Measurements from ENCODE around the gene ENTPD7. TPM values are rescaled to one million over a fixed set of nuclear protein-coding genes. Genes with fewer than 3 reads are reported as not detected.

The ENTPD7 gene, protein sequence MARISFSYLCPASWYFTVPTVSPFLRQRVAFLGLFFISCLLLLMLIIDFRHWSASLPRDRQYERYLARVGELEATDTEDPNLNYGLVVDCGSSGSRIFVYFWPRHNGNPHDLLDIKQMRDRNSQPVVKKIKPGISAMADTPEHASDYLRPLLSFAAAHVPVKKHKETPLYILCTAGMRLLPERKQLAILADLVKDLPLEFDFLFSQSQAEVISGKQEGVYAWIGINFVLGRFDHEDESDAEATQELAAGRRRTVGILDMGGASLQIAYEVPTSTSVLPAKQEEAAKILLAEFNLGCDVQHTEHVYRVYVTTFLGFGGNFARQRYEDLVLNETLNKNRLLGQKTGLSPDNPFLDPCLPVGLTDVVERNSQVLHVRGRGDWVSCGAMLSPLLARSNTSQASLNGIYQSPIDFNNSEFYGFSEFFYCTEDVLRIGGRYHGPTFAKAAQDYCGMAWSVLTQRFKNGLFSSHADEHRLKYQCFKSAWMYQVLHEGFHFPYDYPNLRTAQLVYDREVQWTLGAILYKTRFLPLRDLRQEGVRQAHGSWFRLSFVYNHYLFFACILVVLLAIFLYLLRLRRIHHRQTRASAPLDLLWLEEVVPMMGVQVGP
- 1 to 10 TPM; 1.3 to 2.5 TPM for polyA plus RNA-seq

DNA sequence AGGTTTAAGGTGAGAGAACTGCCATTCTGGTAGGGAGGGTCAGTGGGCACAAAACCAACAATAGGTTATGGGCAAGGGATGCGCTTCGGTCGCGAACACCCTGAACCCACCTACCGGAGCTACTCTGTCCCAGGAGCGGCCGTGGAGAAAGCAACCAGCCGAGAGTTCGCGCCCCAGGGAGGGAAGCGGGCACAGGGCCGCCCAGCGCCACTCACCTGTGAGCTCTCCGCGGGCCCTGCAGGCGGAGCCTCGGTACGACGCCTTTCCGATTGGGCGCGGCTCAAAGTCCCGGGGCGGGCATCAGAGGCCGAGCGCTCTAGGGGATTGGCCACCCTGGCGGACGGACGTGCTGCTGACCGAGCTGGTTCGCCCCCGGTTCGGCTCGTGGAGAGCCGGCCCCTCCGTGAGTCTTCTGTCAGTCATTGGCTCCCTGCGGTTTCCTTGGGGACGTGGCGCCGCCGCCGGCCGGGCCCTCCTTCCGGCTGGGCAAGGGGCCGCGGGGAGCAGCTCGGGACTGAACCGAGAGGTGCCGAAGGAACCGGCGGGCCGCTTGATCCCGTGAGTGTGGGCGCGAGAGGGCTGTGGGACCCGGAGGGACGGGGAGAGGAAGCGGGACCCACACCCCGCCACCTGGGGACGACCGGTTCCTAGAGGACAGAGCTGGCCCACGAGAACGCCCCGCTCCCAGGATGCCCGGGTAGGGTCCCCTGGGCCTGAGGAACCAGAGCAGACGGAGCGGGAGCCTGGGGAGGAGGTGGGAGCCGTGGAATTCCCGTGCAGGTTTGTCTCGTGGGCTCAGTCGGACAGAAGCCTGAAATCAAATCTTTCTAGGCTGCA lies at the start of gene ENTPD7:
Gene ENTPD7, plus strand, starts transcription at position 479 of the 837 bp plus-strand sequence. CDS start 448 bp downstream, outside the sequence.
- Histone ChIP-seq H3K27me3 (ENCODE audit: control insufficient read depth in 1 of 2, insufficient read depth in 2 of 2, low read length in 2 of 2) (no peaks in the 10 kb centered on the region), H3K9me3 (ENCODE audit: control insufficient read depth in 2 of 2, insufficient read depth in 1 of 2, low read depth in 1 of 2, low read length in 1 of 2) (no peaks in the 10 kb centered on the region), H3K4me1 (ENCODE audit: control insufficient read depth in 2 of 2, insufficient read depth in 2 of 2, low read length in 1 of 2) (peaks cover 0 to 2% of the 10 kb centered on the region in 2 donors), H3K4me3 (ENCODE audit: low read depth in 1 of 2, low read length in 2 of 2) (peak within 1 kb of the TSS; percentile 79 to 92), H3K27ac (ENCODE audit: low read depth in 2 of 2, low read length in 1 of 2) (peak within 1 kb of the TSS; percentile 79 to 88), H3K36me3 (ENCODE audit: control insufficient read depth in 2 of 2, insufficient read depth in 2 of 2, low read length in 1 of 2) (peaks cover 0 to 2% of the 10 kb centered on the region in 2 donors)
- 0 to 1% methylated on average over 64 to 71 of the region's 71 CpGs for WGBS, 2 donors

DNA sequence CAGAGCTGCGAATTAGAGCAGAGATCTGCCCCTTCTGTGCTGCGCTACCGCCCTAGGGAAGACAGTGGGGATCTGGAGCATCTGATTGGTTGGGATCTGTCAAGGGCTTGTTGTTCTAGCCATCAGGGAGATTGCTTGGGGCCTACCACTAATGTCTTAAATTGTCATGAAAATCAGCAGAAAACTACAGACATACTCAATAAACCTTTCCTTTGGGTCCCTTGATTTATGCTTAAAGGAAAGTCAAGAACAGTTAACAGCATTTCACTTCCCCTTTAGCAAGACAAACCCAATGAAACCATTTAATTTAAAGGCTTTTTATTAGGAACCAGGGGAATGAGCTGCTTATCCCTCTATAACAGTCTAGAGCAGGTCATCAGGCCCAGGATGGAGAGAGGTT lies 49.1 kb upstream of the ENTPD7 start:
- Histone ChIP-seq H3K27ac (ENCODE audit: low read depth in 2 of 2, low read length in 1 of 2) (no peak overlapping the region), H3K36me3 (ENCODE audit: control insufficient read depth in 2 of 2, insufficient read depth in 2 of 2, low read length in 1 of 2) (peaks cover 17 to 24% of the 10 kb centered on the region in 2 donors), H3K4me1 (ENCODE audit: control insufficient read depth in 2 of 2, insufficient read depth in 2 of 2, low read length in 1 of 2) (no peaks in the 10 kb centered on the region), H3K4me3 (ENCODE audit: low read depth in 1 of 2, low read length in 2 of 2) (no peak overlapping the region), H3K9me3 (ENCODE audit: control insufficient read depth in 2 of 2, insufficient read depth in 1 of 2, low read depth in 1 of 2, low read length in 1 of 2) (no peaks in the 10 kb centered on the region), H3K27me3 (ENCODE audit: control insufficient read depth in 1 of 2, insufficient read depth in 2 of 2, low read length in 2 of 2) (no peaks in the 10 kb centered on the region)
- WGBS, 2 donors, result 92 to 96% methylated on average over 3 of the region's 3 CpGs

DNA sequence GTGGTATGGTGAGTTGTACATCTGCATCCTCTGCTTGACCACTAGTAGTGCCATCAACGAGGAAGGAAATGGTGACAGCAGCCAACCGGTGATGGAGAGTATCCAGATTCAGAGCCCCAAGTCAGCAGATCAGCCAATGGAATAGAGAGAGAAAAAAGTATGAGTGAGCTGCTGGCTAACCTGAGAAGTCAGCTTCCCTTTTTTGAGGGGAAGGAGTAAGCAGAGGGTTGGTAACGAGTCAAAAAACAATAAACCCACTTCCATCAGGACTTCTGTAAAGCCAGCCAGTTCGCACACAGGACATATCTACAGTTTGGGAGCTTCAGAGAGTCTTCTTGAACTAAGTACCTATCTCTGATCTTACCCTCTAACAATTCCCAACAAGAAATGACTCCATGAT lies 48.0 kb upstream of the ENTPD7 start:
- H3K27me3 ChIP-seq (ENCODE audit: control insufficient read depth in 1 of 2, insufficient read depth in 2 of 2, low read length in 2 of 2), result no peaks in the 10 kb centered on the region
- no peaks in the 10 kb centered on the region for H3K4me1 ChIP-seq (ENCODE audit: control insufficient read depth in 2 of 2, insufficient read depth in 2 of 2, low read length in 1 of 2)
- no peak overlapping the region for H3K4me3 ChIP-seq (ENCODE audit: low read depth in 1 of 2, low read length in 2 of 2)
- no peaks in the 10 kb centered on the region for H3K9me3 ChIP-seq (ENCODE audit: control insufficient read depth in 2 of 2, insufficient read depth in 1 of 2, low read depth in 1 of 2, low read length in 1 of 2)
- peaks cover 17 to 24% of the 10 kb centered on the region in 2 donors for H3K36me3 ChIP-seq (ENCODE audit: control insufficient read depth in 2 of 2, insufficient read depth in 2 of 2, low read length in 1 of 2)
- 73% methylated on average over 4 of the region's 4 CpGs for WGBS, 2 donors
- no peak overlapping the region for H3K27ac ChIP-seq (ENCODE audit: low read depth in 2 of 2, low read length in 1 of 2)

DNA sequence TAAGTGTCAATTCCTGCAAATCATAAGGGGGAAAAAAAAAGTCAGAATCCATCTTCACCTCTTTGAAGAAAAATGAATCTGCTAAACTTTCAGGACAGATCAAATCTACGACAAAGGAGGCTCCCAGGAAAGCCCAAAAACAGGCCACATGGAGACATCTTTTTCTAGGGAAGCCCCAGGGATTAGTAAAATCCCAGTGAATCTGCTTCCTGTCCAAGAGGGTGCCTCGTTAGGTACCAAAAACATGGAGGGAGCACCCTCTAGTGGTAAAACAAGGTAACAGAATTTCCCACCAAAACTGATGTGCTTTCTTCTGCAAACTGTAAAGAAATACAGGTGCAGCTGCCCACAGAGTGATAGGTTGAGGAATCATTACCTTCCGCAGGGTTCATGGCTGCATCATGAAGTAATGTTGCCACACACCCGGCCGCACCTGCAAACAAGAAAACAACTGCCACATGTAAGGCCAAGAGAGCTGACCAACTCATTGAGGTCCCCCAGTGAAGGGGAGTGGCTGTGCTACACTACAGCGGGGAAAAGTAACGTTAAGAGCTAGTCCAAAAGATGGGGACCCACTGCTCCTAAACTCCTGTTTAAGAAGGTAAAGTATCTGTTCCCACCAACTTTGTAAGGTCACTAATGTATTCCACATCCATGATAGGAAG lies 47.0 kb upstream of the ENTPD7 start:
- H3K4me1 ChIP-seq (ENCODE audit: control insufficient read depth in 2 of 2, insufficient read depth in 2 of 2, low read length in 1 of 2), result no peaks in the 10 kb centered on the region
- no peaks in the 10 kb centered on the region for H3K27me3 ChIP-seq (ENCODE audit: control insufficient read depth in 1 of 2, insufficient read depth in 2 of 2, low read length in 2 of 2)
- no peak overlapping the region for H3K4me3 ChIP-seq (ENCODE audit: low read depth in 1 of 2, low read length in 2 of 2)
- H3K36me3 ChIP-seq (ENCODE audit: control insufficient read depth in 2 of 2, insufficient read depth in 2 of 2, low read length in 1 of 2), result peaks cover 17 to 24% of the 10 kb centered on the region in 2 donors
- no peaks in the 10 kb centered on the region for H3K9me3 ChIP-seq (ENCODE audit: control insufficient read depth in 2 of 2, insufficient read depth in 1 of 2, low read depth in 1 of 2, low read length in 1 of 2)
- WGBS, 2 donors, result 32 to 34% methylated on average over 7 of the region's 7 CpGs
- H3K27ac ChIP-seq (ENCODE audit: low read depth in 2 of 2, low read length in 1 of 2), result no peak overlapping the region

DNA sequence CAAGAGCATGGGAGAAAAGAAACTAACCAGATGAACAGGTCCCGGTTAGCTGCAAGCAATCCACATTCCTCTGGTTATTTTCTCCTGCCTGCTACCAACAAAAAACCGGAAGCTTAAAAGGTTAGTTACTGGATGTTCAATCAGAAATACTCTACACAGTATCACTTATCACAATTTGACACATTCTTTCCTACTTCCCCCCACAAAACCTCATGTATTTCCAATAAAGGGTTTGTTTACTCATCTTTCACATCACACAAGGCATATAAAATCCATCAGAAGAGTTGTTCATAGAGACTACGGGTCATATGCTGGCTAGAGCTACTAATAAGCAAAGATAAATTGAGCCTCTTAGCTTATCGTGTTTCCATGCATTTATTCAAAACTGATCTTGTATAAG lies 43.9 kb upstream of the ENTPD7 start:
- 66 to 72% methylated on average over 4 of the region's 4 CpGs for WGBS, 2 donors
- no peaks in the 10 kb centered on the region for H3K27me3 ChIP-seq (ENCODE audit: control insufficient read depth in 1 of 2, insufficient read depth in 2 of 2, low read length in 2 of 2)
- no peak overlapping the region for H3K27ac ChIP-seq (ENCODE audit: low read depth in 2 of 2, low read length in 1 of 2)
- H3K4me1 ChIP-seq (ENCODE audit: control insufficient read depth in 2 of 2, insufficient read depth in 2 of 2, low read length in 1 of 2), result no peaks in the 10 kb centered on the region
- H3K4me3 ChIP-seq (ENCODE audit: low read depth in 1 of 2, low read length in 2 of 2), result no peak overlapping the region
- peaks cover 13 to 15% of the 10 kb centered on the region in 2 donors for H3K36me3 ChIP-seq (ENCODE audit: control insufficient read depth in 2 of 2, insufficient read depth in 2 of 2, low read length in 1 of 2)
- H3K9me3 ChIP-seq (ENCODE audit: control insufficient read depth in 2 of 2, insufficient read depth in 1 of 2, low read depth in 1 of 2, low read length in 1 of 2), result no peaks in the 10 kb centered on the region

DNA sequence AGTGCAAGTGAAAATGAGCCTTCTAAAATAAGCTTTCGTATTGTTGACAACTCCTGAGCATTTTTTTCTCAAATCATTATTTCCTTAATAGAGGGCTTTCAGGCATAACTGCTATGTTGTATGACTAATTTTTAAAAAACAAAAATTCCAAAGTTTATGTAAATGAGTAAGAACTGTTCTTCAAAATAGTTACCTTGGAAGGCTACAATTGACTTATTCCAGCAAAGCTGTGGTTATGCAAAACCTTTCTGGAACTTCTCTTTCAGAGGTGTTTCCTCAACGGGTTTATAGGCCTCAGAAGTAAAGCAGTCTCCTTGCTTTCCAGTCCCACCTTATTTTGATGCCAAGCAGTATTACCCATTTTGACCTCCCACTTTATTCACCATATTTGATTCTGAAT lies 41.6 kb upstream of the ENTPD7 start:
- Histone ChIP-seq H3K4me1 (ENCODE audit: control insufficient read depth in 2 of 2, insufficient read depth in 2 of 2, low read length in 1 of 2) (peaks cover 0 to 2% of the 10 kb centered on the region in 2 donors), H3K9me3 (ENCODE audit: control insufficient read depth in 2 of 2, insufficient read depth in 1 of 2, low read depth in 1 of 2, low read length in 1 of 2) (no peaks in the 10 kb centered on the region), H3K36me3 (ENCODE audit: control insufficient read depth in 2 of 2, insufficient read depth in 2 of 2, low read length in 1 of 2) (peaks cover 3 to 7% of the 10 kb centered on the region in 2 donors), H3K27me3 (ENCODE audit: control insufficient read depth in 1 of 2, insufficient read depth in 2 of 2, low read length in 2 of 2) (no peaks in the 10 kb centered on the region), H3K4me3 (ENCODE audit: low read depth in 1 of 2, low read length in 2 of 2) (peak overlapping the region in 1 of 2 donors; percentile 3), H3K27ac (ENCODE audit: low read depth in 2 of 2, low read length in 1 of 2) (no peak overlapping the region)
- 42 to 48% methylated on average over 2 of the region's 2 CpGs for WGBS, 2 donors

DNA sequence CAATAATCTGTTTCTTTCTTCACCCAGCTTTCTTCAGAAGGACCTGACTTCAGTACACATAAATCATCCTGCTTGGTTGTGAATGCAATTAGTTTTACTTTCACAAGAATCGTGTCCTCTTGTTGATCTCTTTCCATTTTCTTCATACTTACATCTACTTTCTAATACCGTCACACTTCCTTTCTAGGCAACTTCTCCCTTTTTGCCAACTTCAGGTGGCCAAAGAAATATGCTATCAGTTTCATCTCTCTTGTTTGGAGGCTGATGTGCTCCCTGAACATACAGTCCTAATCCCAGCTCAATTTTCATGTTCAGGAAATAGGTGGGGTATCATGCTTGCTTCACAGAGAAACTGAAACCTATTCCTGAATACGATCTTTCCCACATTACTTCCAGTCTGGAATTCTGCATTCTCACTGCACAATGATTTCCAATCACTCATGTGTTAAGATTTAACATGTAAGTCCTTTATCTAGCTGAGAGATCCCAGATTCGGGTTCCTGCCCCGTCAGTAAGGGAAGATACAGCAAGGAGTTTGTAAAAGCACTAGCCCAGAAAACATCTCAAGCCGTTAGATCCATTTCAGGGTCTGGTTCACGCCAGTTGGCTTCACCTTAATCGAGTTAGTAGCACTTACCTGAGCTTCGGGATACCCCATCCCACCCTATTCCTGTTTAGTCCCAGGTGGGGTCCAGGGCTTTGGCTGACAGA lies 40.1 kb upstream of the ENTPD7 start:
- 1% methylated on average over 9 of the region's 9 CpGs for WGBS, 2 donors

DNA sequence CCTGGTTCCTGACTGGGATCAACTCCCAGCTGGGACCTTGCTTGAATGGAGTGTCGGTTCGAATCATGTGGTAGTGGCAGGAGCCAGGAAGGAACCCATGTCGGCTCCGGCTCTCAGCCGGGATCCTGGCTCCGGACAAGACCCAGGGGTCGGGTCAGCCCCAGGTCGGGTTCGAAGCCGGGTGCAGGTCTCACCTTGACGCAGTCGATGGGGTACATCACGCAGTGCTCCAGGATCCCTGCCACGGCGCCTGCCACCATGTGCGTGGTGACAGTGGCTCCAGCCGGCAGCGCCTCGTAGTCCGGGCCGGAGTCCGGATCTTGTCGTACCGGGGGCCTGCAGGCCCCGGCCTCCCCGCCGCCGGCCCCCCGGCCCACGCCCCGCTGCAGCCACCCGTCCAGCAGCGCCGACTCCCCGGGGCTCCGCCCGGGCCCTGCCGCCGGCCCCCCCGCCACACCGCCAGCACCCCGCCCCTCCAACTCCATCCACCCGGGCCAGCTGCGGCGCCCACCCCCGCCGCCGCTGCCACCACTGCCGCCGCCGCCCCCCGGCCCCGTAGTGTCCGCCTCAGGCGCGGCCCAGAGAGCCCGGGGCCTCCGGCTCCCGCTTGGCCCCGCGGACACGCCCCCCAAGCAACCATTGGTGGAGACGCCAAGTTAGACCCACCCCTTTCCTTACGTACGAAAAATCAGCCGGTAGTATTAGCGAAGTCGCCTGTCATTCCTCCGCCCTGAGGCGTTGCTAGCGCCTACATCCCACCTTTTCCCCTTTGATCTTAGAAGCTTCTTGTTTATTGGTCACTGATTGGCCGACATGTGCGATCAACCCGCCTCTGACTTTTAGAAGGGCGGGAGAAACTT lies 39.2 kb upstream of the ENTPD7 start, which contains the start of gene SLC25A28:
Gene SLC25A28, minus strand, starts transcription at position 589 of the 860 bp plus-strand sequence. Its CDS starts 104 bp downstream, at position 485.
- H3K4me1 ChIP-seq (ENCODE audit: control insufficient read depth in 2 of 2, insufficient read depth in 2 of 2, low read length in 1 of 2), result peaks cover 0 to 2% of the 10 kb centered on the region in 2 donors
- 0 to 1% methylated on average over 44 to 75 of the region's 75 CpGs for WGBS, 2 donors
- H3K4me3 ChIP-seq (ENCODE audit: low read depth in 1 of 2, low read length in 2 of 2), result peak within 1 kb of the TSS; percentile 80 to 99
- H3K36me3 ChIP-seq (ENCODE audit: control insufficient read depth in 2 of 2, insufficient read depth in 2 of 2, low read length in 1 of 2), result no peaks in the 10 kb centered on the region
- no peaks in the 10 kb centered on the region for H3K27me3 ChIP-seq (ENCODE audit: control insufficient read depth in 1 of 2, insufficient read depth in 2 of 2, low read length in 2 of 2)
- H3K27ac ChIP-seq (ENCODE audit: low read depth in 2 of 2, low read length in 1 of 2), result peak within 1 kb of the TSS; percentile 99 to 100
- no peaks in the 10 kb centered on the region for H3K9me3 ChIP-seq (ENCODE audit: control insufficient read depth in 2 of 2, insufficient read depth in 1 of 2, low read depth in 1 of 2, low read length in 1 of 2)

More for the DNA sequence above, 40.1 kb upstream of the ENTPD7 start:
- Histone ChIP-seq H3K4me3 (ENCODE audit: low read depth in 1 of 2, low read length in 2 of 2) (peak overlapping the region; percentile 80 to 99), H3K4me1 (ENCODE audit: control insufficient read depth in 2 of 2, insufficient read depth in 2 of 2, low read length in 1 of 2) (peaks cover 0 to 2% of the 10 kb centered on the region in 2 donors), H3K9me3 (ENCODE audit: control insufficient read depth in 2 of 2, insufficient read depth in 1 of 2, low read depth in 1 of 2, low read length in 1 of 2) (no peaks in the 10 kb centered on the region), H3K27me3 (ENCODE audit: control insufficient read depth in 1 of 2, insufficient read depth in 2 of 2, low read length in 2 of 2) (no peaks in the 10 kb centered on the region), H3K27ac (ENCODE audit: low read depth in 2 of 2, low read length in 1 of 2) (peak overlapping the region; percentile 91 to 95), H3K36me3 (ENCODE audit: control insufficient read depth in 2 of 2, insufficient read depth in 2 of 2, low read length in 1 of 2) (no peaks in the 10 kb centered on the region)

Data from esophagus (tissue), 2 donors.